Frontal cortex (tissue), 4 donors: ENCODE data around the gene C1orf226. TPM values are rescaled to one million over a fixed set of nuclear protein-coding genes. Genes with fewer than 3 reads are reported as not detected.
"Not testable (repeated sequence)": the region's sequence is repeated elsewhere in the genome, so short reads cannot be mapped to it uniquely, and the experiment has no call there.

ENCODE experiments used
- DNase-seq, 2 donors: peaks; one replicate each; pipeline ENCODE4 v3.0.0; 2012; ENCODE audit warnings: low spot score in 2 of 2
- FAIRE-seq: peaks from 2 replicates; lab custom pipeline; 2012; peaks lifted over from hg19 to GRCh38; lab: Jason Lieb, UNC
- total RNA-seq: library from RNA; depleted of rRNA; stranded (reverse); fragments of >200 nt; gene quantifications from one replicate; pipeline ENCODE4 v1.2.3, GENCODE V29; 2014
- donor health status: control.
- donor health status: control.
- donor health status: control.

C1orf226 gene
- total RNA-seq = 0.82 TPM

GRCh38 chr1:162381383-162381782, at the start of gene C1orf226:
TSS of gene C1orf226 (plus strand) at chr1:162381728. CDS start at chr1:162381902, 174 bp downstream.
- FAIRE-seq = no peak
- no peak for DNase-seq

- DNase-seq (no peak), FAIRE-seq (no peak)
These were observed 47.5 kb upstream of the C1orf226 start for GRCh38 chr1:162333991-162334390.

GRCh38 chr1:162335126-162335525, 46.4 kb upstream of the C1orf226 start:
- no peak for DNase-seq
- no peak for FAIRE-seq

GRCh38 chr1:162336621-162337285, 44.8 kb upstream of the C1orf226 start:
- FAIRE-seq = no peak

GRCh38 chr1:162342452-162342983, 39.0 kb upstream of the C1orf226 start:
- FAIRE-seq (no peak), DNase-seq (no peak)

More at GRCh38 chr1:162336621-162337285, 44.8 kb upstream of the C1orf226 start:
- DNase-seq = no peak

- FAIRE-seq (no peak), DNase-seq (no peak)
These were observed 38.1 kb upstream of the C1orf226 start for GRCh38 chr1:162343470-162343869.

GRCh38 chr1:162347281-162347680, 34.2 kb upstream of the C1orf226 start:
- no peak for FAIRE-seq
- DNase-seq = no peak

GRCh38 chr1:162349635-162350330, 31.7 kb upstream of the C1orf226 start:
- DNase-seq (no peak), FAIRE-seq (no peak)

- FAIRE-seq = no peak
- DNase-seq = no peak
These were observed 30.2 kb upstream of the C1orf226 start for GRCh38 chr1:162351246-162351842.

GRCh38 chr1:162351874-162352273, 29.7 kb upstream of the C1orf226 start:
- DNase-seq, FAIRE-seq: not testable (repeated sequence)

- no peak for DNase-seq
These were observed 28.4 kb upstream of the C1orf226 start for GRCh38 chr1:162353078-162353477.

GRCh38 chr1:162353702-162354101, 27.8 kb upstream of the C1orf226 start:
- no peak for FAIRE-seq

More at GRCh38 chr1:162353078-162353477, 28.4 kb upstream of the C1orf226 start:
- FAIRE-seq = no peak

GRCh38 chr1:162357681-162358266, 23.8 kb upstream of the C1orf226 start:
- FAIRE-seq (no peak), DNase-seq (no peak)

More at GRCh38 chr1:162353702-162354101, 27.8 kb upstream of the C1orf226 start:
- DNase-seq = no peak

- no peak for DNase-seq
- FAIRE-seq = no peak
These were observed 22.6 kb upstream of the C1orf226 start for GRCh38 chr1:162358928-162359327.

- FAIRE-seq = no peak
These were observed 21.8 kb upstream of the C1orf226 start for GRCh38 chr1:162359523-162360236.

GRCh38 chr1:162360237-162360873, 21.2 kb upstream of the C1orf226 start:
- no peak for DNase-seq
- no peak for FAIRE-seq

More at GRCh38 chr1:162359523-162360236, 21.8 kb upstream of the C1orf226 start:
- DNase-seq = no peak

- FAIRE-seq (no peak), DNase-seq (no peak)
These were observed 20.7 kb upstream of the C1orf226 start for GRCh38 chr1:162360874-162361260.

GRCh38 chr1:162361349-162361748, 20.2 kb upstream of the C1orf226 start:
- DNase-seq (no peak), FAIRE-seq (no peak)

- no peak for DNase-seq
- FAIRE-seq = no peak
These were observed 17.7 kb upstream of the C1orf226 start for GRCh38 chr1:162363823-162364222.
